Subcutaneous abdominal adipose tissue (tissue), 5 donors: ENCODE data around the gene TSSK3.

Source experiments
- H3K27ac ChIP-seq: one replicate; pipeline ENCODE4 v1.7.0; 2013; ENCODE audit warnings: low read depth, mild to moderate bottlenecking, inconsistent platforms, low read length, moderate library complexity
- H3K27me3 ChIP-seq, 5 donors: one replicate each; pipeline ENCODE4 v1.7.0; 2013; ENCODE audit warnings: low read length in 5 of 5, inconsistent platforms in 1 of 5; ENCODE audit not compliant: control insufficient read depth in 5 of 5, insufficient read depth in 4 of 5
- H3K36me3 ChIP-seq, 5 donors: one replicate each; pipeline ENCODE4 v1.7.0; 2013; ENCODE audit warnings: low read length in 5 of 5; ENCODE audit not compliant: control insufficient read depth in 5 of 5, insufficient read depth in 5 of 5
- H3K4me1 ChIP-seq, 5 donors: one replicate each; pipeline ENCODE4 v1.7.0; 2013; ENCODE audit warnings: low read length in 5 of 5, mild to moderate bottlenecking in 3 of 5, moderate library complexity in 1 of 5; ENCODE audit not compliant: control insufficient read depth in 5 of 5, insufficient read depth in 5 of 5
- H3K4me3 ChIP-seq, 5 donors: one replicate each; pipeline ENCODE4 v1.7.0; 2013; ENCODE audit warnings: low read length in 5 of 5, low read depth in 1 of 5
- H3K9ac ChIP-seq, 5 donors: one replicate each; pipeline ENCODE4 v1.7.0; 2013; ENCODE audit warnings: low read length in 5 of 5, mild to moderate bottlenecking in 4 of 5, moderate library complexity in 3 of 5
- H3K9me3 ChIP-seq, 5 donors: one replicate each; pipeline ENCODE4 v1.7.0; 2013; ENCODE audit warnings: low read length in 5 of 5; ENCODE audit not compliant: control insufficient read depth in 5 of 5
- donor health status: healthy.
- donor health status: healthy.
- donor health status: healthy.
- donor health status: healthy.
- donor health status: healthy.

The TSSK3 gene

GRCh38 chr1:32377541-32378220 is 15.3 kb downstream of the TSSK3 start:
- H3K9me3 ChIP-seq = no peaks in the 10 kb centered on the region
- no peak overlapping the region for H3K4me3 ChIP-seq
- peaks cover 27 to 100% (median 97%) of the 10 kb centered on the region in 5 donors for H3K36me3 ChIP-seq
- H3K9ac ChIP-seq = peak overlapping the region in 1 of 5 donors; percentile 9
- no peaks in the 10 kb centered on the region for H3K4me1 ChIP-seq
- H3K27ac ChIP-seq = no peak overlapping the region
- H3K27me3 ChIP-seq = no peaks in the 10 kb centered on the region

- Histone ChIP-seq H3K36me3 (peaks cover 26 to 100% (median 97%) of the 10 kb centered on the region in 5 donors), H3K4me1 (no peaks in the 10 kb centered on the region)
These were observed 17.7 kb downstream of the TSSK3 start for GRCh38 chr1:32380057-32380456.

GRCh38 chr1:32386676-32387392 is 24.5 kb downstream of the TSSK3 start:
- Histone ChIP-seq H3K36me3 (peaks cover 33 to 92% (median 83%) of the 10 kb centered on the region in 5 donors), H3K9me3 (no peaks in the 10 kb centered on the region), H3K27me3 (no peaks in the 10 kb centered on the region), H3K4me3 (no peak overlapping the region), H3K9ac (no peak overlapping the region), H3K27ac (no peak overlapping the region), H3K4me1 (peaks cover 0 to 6% (median 0%) of the 10 kb centered on the region in 5 donors)

More at GRCh38 chr1:32380057-32380456, 17.7 kb downstream of the TSSK3 start:
- H3K27ac ChIP-seq = no peak overlapping the region
- H3K9me3 ChIP-seq = no peaks in the 10 kb centered on the region
- no peaks in the 10 kb centered on the region for H3K27me3 ChIP-seq
- H3K4me3 ChIP-seq = no peak overlapping the region
- H3K9ac ChIP-seq = no peak overlapping the region

- Histone ChIP-seq H3K27ac (no peak overlapping the region), H3K9ac (no peak overlapping the region), H3K9me3 (no peaks in the 10 kb centered on the region), H3K27me3 (no peaks in the 10 kb centered on the region), H3K4me1 (peaks cover 7 to 23% (median 17%) of the 10 kb centered on the region in 5 donors), H3K4me3 (no peak overlapping the region), H3K36me3 (peaks cover 33 to 78% (median 69%) of the 10 kb centered on the region in 5 donors)
These were observed 26.3 kb downstream of the TSSK3 start for GRCh38 chr1:32388641-32389040.

GRCh38 chr1:32390904-32391870 is 28.8 kb downstream of the TSSK3 start:
- Histone ChIP-seq H3K27me3 (no peaks in the 10 kb centered on the region), H3K9ac (peak overlapping the region in 1 of 5 donors; percentile 22), H3K36me3 (peaks cover 21 to 53% (median 49%) of the 10 kb centered on the region in 5 donors), H3K4me1 (peaks cover 11 to 34% (median 25%) of the 10 kb centered on the region in 5 donors), H3K9me3 (no peaks in the 10 kb centered on the region), H3K27ac (no peak overlapping the region), H3K4me3 (no peak overlapping the region)

GRCh38 chr1:32392325-32392724 is 30.0 kb downstream of the TSSK3 start:
- H3K9me3 ChIP-seq = no peaks in the 10 kb centered on the region
- H3K36me3 ChIP-seq = peaks cover 17 to 44% (median 40%) of the 10 kb centered on the region in 5 donors
- H3K27me3 ChIP-seq = no peaks in the 10 kb centered on the region
- no peak overlapping the region for H3K9ac ChIP-seq
- peaks cover 13 to 34% (median 25%) of the 10 kb centered on the region in 5 donors for H3K4me1 ChIP-seq
- no peak overlapping the region for H3K27ac ChIP-seq
- no peak overlapping the region for H3K4me3 ChIP-seq

- peaks cover 13 to 34% (median 25%) of the 10 kb centered on the region in 5 donors for H3K4me1 ChIP-seq
- peak overlapping the region; percentile 81 to 99 (median 97) for H3K4me3 ChIP-seq
- peak overlapping the region; percentile 0 to 97 (median 97) for H3K9ac ChIP-seq
- H3K36me3 ChIP-seq = peaks cover 13 to 37% (median 34%) of the 10 kb centered on the region in 5 donors
- H3K9me3 ChIP-seq = no peaks in the 10 kb centered on the region
- H3K27ac ChIP-seq = no peak overlapping the region
- H3K27me3 ChIP-seq = no peaks in the 10 kb centered on the region
These were observed 30.8 kb downstream of the TSSK3 start for GRCh38 chr1:32393136-32393535.

GRCh38 chr1:32393832-32394140 is 31.4 kb downstream of the TSSK3 start:
- peak overlapping the region; percentile 96 for H3K27ac ChIP-seq
- H3K4me3 ChIP-seq = peak overlapping the region; percentile 81 to 99 (median 97)
- peak overlapping the region; percentile 89 to 97 (median 97) for H3K9ac ChIP-seq
- no peaks in the 10 kb centered on the region for H3K9me3 ChIP-seq
- no peaks in the 10 kb centered on the region for H3K27me3 ChIP-seq
- H3K36me3 ChIP-seq = peaks cover 13 to 33% (median 28%) of the 10 kb centered on the region in 5 donors
- peaks cover 13 to 34% (median 25%) of the 10 kb centered on the region in 5 donors for H3K4me1 ChIP-seq

- H3K27ac ChIP-seq = peak within 1 kb of the TSS; percentile 96
- H3K9me3 ChIP-seq = no peaks in the 10 kb centered on the region
- peaks cover 13 to 29% (median 24%) of the 10 kb centered on the region in 5 donors for H3K36me3 ChIP-seq
- H3K4me1 ChIP-seq = peaks cover 13 to 34% (median 25%) of the 10 kb centered on the region in 5 donors
- peak within 1 kb of the TSS; percentile 81 to 99 (median 97) for H3K4me3 ChIP-seq
- H3K9ac ChIP-seq = peak within 1 kb of the TSS; percentile 89 to 97 (median 97)
- H3K27me3 ChIP-seq = no peaks in the 10 kb centered on the region
These were observed 32.0 kb downstream of the TSSK3 start, which contains the start of gene BSDC1 for GRCh38 chr1:32394141-32394889. Gene BSDC1 (minus strand): TSS chr1:32394441. CDS start chr1:32394414, 27 bp downstream.
